ENCODE data around the gene MSANTD4. TPM values are rescaled to one million over a fixed set of nuclear protein-coding genes. Genes with fewer than 3 reads are reported as not detected.

The MSANTD4 gene
- total and polyA plus RNA-seq, 2 donors (not counting 3 experiments of a cell fraction or from before 2014, with no cell fraction given): 3.9 to 15.0 TPM

- Histone ChIP-seq H3K36me3 (ENCODE audit: control insufficient read depth in 2 of 2, extremely low read depth in 1 of 2, insufficient read depth in 2 of 2, low read length in 2 of 2) (no peaks in the 10 kb centered on the region), H3K9me3 (replicated peaks; ENCODE audit: control insufficient read depth, insufficient read depth, low read length) (no peaks in the 10 kb centered on the region), H3K4me2 (ENCODE audit: insufficient read depth, low read length) (no peak overlapping the region), H3K79me2 (ENCODE audit: control insufficient read depth, insufficient read depth, low read length) (no peaks in the 10 kb centered on the region), H3K9ac (replicated peaks; ENCODE audit: extremely low read depth, insufficient read depth, low read length) (no peak overlapping the region), H3K27ac (ENCODE audit: insufficient read depth, low read depth, low read length) (no peak overlapping the region), H3K27me3 (ENCODE audit: control insufficient read depth in 2 of 2, insufficient read depth in 2 of 2, low read length in 2 of 2) (peaks cover 1 to 10% of the 10 kb centered on the region in 2 experiments), H3K4me1 (ENCODE audit: control insufficient read depth, extremely low read depth, insufficient read depth, low read length) (no peaks in the 10 kb centered on the region), H2AFZ (ENCODE audit: low read depth, low read length) (no peak overlapping the region), H4K20me1 (replicated peaks; ENCODE audit: control insufficient read depth, extremely low read depth, insufficient read depth, low read length) (no peaks in the 10 kb centered on the region), H3K9me1 (replicated peaks; ENCODE audit: control insufficient read depth, extremely low read depth, insufficient read depth, low read length) (no peaks in the 10 kb centered on the region), H3K4me3 (replicated peaks in 1 of 3; ENCODE audit: insufficient read depth in 1 of 3, low read depth in 1 of 3, low read length in 3 of 3) (no peak overlapping the region)
- ChIA-PET POLR2A (no interaction called here), CTCF (interaction anchor here (1.2 kb wide), 1 partner anchor 13 kb away, joined by 3 read pairs; no protein-coding TSS in a partner anchor)
- dilution Hi-C loops (cut with MboI; ENCODE audit: extremely low pct_ligation_motif_present, low sequenced_read_pairs): no loop called here
- FAIRE-seq: no peak
- TF ChIP-seq EZH2 (IDR thresholded peaks at IDR 0.05; ENCODE audit: borderline replicate concordance, low read depth, low read length, severe bottlenecking): no peak
- no peak for TF ChIP-seq CTCF (IDR thresholded peaks at IDR 0.05; ENCODE audit: extremely low read depth in 1 of 2, insufficient read depth in 1 of 2, low read depth in 1 of 2, low read length in 2 of 2)
- no peak for TF ChIP-seq MYC (IDR thresholded peaks at IDR 0.05; ENCODE audit: low read depth, low read length)
- TF ChIP-seq POLR2A (IDR thresholded peaks at IDR 0.05; ENCODE audit: low read depth, low read length): no peak
- no peak for TF ChIP-seq JUN (IDR thresholded peaks at IDR 0.05; ENCODE audit: borderline replicate concordance, insufficient read depth, insufficient read length, low read depth)
- no peak for TF ChIP-seq MAX (IDR thresholded peaks at IDR 0.05; ENCODE audit: insufficient read depth, insufficient read length)
- TF ChIP-seq FOS (IDR thresholded peaks at IDR 0.05; ENCODE audit: borderline replicate concordance, insufficient read depth, low read length): no peak
- TF ChIP-seq POLR2AphosphoS5 (IDR thresholded peaks at IDR 0.05; ENCODE audit: insufficient read depth, low read depth, low read length): no peak
- no peak for TF ChIP-seq GATA2 (IDR thresholded peaks at IDR 0.05; ENCODE audit: insufficient read depth, insufficient read length, low read depth, low read length)
- no TSS peak for BruUV-seq (replicated peaks)
- intact Hi-C loops (cut with micrococcal nuclease): no loop called here
- DNase-seq (ENCODE audit: low read depth, low spot score): no peak
These were observed 35.5 kb downstream of the MSANTD4 start for GRCh38 chr11:105986554-105986953.

Data from endothelial cell of umbilical vein (primary cell).